ENCODE measurements around the gene HSD3B1. TPM values are rescaled to one million over a fixed set of nuclear protein-coding genes. Genes with fewer than 3 reads are reported as not detected.

Gene HSD3B1
- not detected for polyA plus RNA-seq

- Histone ChIP-seq H3K4me1 (ENCODE audit: control insufficient read depth in 2 of 2, insufficient read depth in 2 of 2, low read length in 1 of 2) (no peaks in the 10 kb centered on the region), H3K27ac (ENCODE audit: low read depth in 2 of 2, low read length in 1 of 2) (no peak within 1 kb of the TSS), H3K4me3 (ENCODE audit: low read depth in 1 of 2, low read length in 2 of 2) (no peak within 1 kb of the TSS), H3K36me3 (ENCODE audit: control insufficient read depth in 2 of 2, insufficient read depth in 2 of 2, low read length in 1 of 2) (no peaks in the 10 kb centered on the region), H3K9me3 (ENCODE audit: control insufficient read depth in 2 of 2, insufficient read depth in 1 of 2, low read depth in 1 of 2, low read length in 1 of 2) (no peaks in the 10 kb centered on the region), H3K27me3 (ENCODE audit: control insufficient read depth in 1 of 2, insufficient read depth in 2 of 2, low read length in 2 of 2) (no peaks in the 10 kb centered on the region)
- WGBS, 2 donors: 67 to 68% methylated on average over 1 of the region's 1 CpG
These were observed at the start of gene HSD3B1 for GRCh38 chr1:119506941-119507340. Gene HSD3B1 (plus strand): TSS chr1:119507210. CDS start chr1:119507477, 267 bp downstream.

GRCh38 chr1:119462964-119463363, 44.0 kb upstream of the HSD3B1 start:
- Histone ChIP-seq H3K4me3 (ENCODE audit: low read depth in 1 of 2, low read length in 2 of 2) (no peak overlapping the region), H3K27ac (ENCODE audit: low read depth in 2 of 2, low read length in 1 of 2) (no peak overlapping the region), H3K27me3 (ENCODE audit: control insufficient read depth in 1 of 2, insufficient read depth in 2 of 2, low read length in 2 of 2) (peaks cover 0 to 3% of the 10 kb centered on the region in 2 donors), H3K4me1 (ENCODE audit: control insufficient read depth in 2 of 2, insufficient read depth in 2 of 2, low read length in 1 of 2) (no peaks in the 10 kb centered on the region), H3K36me3 (ENCODE audit: control insufficient read depth in 2 of 2, insufficient read depth in 2 of 2, low read length in 1 of 2) (no peaks in the 10 kb centered on the region), H3K9me3 (ENCODE audit: control insufficient read depth in 2 of 2, insufficient read depth in 1 of 2, low read depth in 1 of 2, low read length in 1 of 2) (no peaks in the 10 kb centered on the region)
- 82 to 83% methylated on average over 2 of the region's 2 CpGs for WGBS, 2 donors

DNA sequence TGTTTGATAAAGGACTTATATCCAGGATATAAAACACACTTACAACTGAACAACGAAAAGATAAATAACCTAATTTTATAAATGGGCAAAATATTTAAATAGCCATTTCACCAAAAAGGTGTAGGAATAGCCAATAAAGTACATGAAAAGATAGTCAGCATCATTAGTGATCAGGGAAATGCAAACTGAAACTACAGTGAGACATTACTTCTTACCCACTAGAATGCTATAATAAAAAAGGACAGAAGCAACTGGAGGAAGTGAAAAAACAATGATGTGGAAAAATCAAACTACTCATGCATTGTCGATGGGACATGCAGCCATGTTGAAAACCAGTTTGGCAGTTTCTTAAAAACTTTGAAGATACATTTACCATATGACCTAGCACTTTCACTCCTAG, 43.4 kb upstream of the HSD3B1 start:
- peaks cover 0 to under 1% of the 10 kb centered on the region in 2 donors for H3K27me3 ChIP-seq (ENCODE audit: control insufficient read depth in 1 of 2, insufficient read depth in 2 of 2, low read length in 2 of 2)
- no peak overlapping the region for H3K4me3 ChIP-seq (ENCODE audit: low read depth in 1 of 2, low read length in 2 of 2)
- H3K36me3 ChIP-seq (ENCODE audit: control insufficient read depth in 2 of 2, insufficient read depth in 2 of 2, low read length in 1 of 2): no peaks in the 10 kb centered on the region
- H3K9me3 ChIP-seq (ENCODE audit: control insufficient read depth in 2 of 2, insufficient read depth in 1 of 2, low read depth in 1 of 2, low read length in 1 of 2): no peaks in the 10 kb centered on the region
- no peak overlapping the region for H3K27ac ChIP-seq (ENCODE audit: low read depth in 2 of 2, low read length in 1 of 2)
- WGBS, 2 donors: 62 to 87% methylated on average over 2 of the region's 2 CpGs
- H3K4me1 ChIP-seq (ENCODE audit: control insufficient read depth in 2 of 2, insufficient read depth in 2 of 2, low read length in 1 of 2): peaks cover 0 to 3% of the 10 kb centered on the region in 2 donors

GRCh38 chr1:119466445-119466844, 40.6 kb upstream of the HSD3B1 start:
- Histone ChIP-seq H3K36me3 (ENCODE audit: control insufficient read depth in 2 of 2, insufficient read depth in 2 of 2, low read length in 1 of 2) (no peaks in the 10 kb centered on the region), H3K27ac (ENCODE audit: low read depth in 2 of 2, low read length in 1 of 2) (no peak overlapping the region), H3K9me3 (ENCODE audit: control insufficient read depth in 2 of 2, insufficient read depth in 1 of 2, low read depth in 1 of 2, low read length in 1 of 2) (no peaks in the 10 kb centered on the region), H3K4me1 (ENCODE audit: control insufficient read depth in 2 of 2, insufficient read depth in 2 of 2, low read length in 1 of 2) (peaks cover 0 to 3% of the 10 kb centered on the region in 2 donors), H3K4me3 (ENCODE audit: low read depth in 1 of 2, low read length in 2 of 2) (no peak overlapping the region), H3K27me3 (ENCODE audit: control insufficient read depth in 1 of 2, insufficient read depth in 2 of 2, low read length in 2 of 2) (no peaks in the 10 kb centered on the region)
- 76% methylated on average over 2 of the region's 2 CpGs for WGBS, 2 donors

GRCh38 chr1:119467219-119467618, 39.8 kb upstream of the HSD3B1 start:
- Histone ChIP-seq H3K4me3 (ENCODE audit: low read depth in 1 of 2, low read length in 2 of 2) (no peak overlapping the region), H3K9me3 (ENCODE audit: control insufficient read depth in 2 of 2, insufficient read depth in 1 of 2, low read depth in 1 of 2, low read length in 1 of 2) (no peaks in the 10 kb centered on the region), H3K27me3 (ENCODE audit: control insufficient read depth in 1 of 2, insufficient read depth in 2 of 2, low read length in 2 of 2) (no peaks in the 10 kb centered on the region), H3K27ac (ENCODE audit: low read depth in 2 of 2, low read length in 1 of 2) (peak overlapping the region; percentile 35 to 37), H3K36me3 (ENCODE audit: control insufficient read depth in 2 of 2, insufficient read depth in 2 of 2, low read length in 1 of 2) (no peaks in the 10 kb centered on the region), H3K4me1 (ENCODE audit: control insufficient read depth in 2 of 2, insufficient read depth in 2 of 2, low read length in 1 of 2) (peaks cover 0 to 3% of the 10 kb centered on the region in 2 donors)
- WGBS, 2 donors: 66 to 84% methylated on average over 1 of the region's 1 CpG

- Histone ChIP-seq H3K27me3 (ENCODE audit: control insufficient read depth in 1 of 2, insufficient read depth in 2 of 2, low read length in 2 of 2) (no peaks in the 10 kb centered on the region), H3K27ac (ENCODE audit: low read depth in 2 of 2, low read length in 1 of 2) (peak overlapping the region in 1 of 2 donors; percentile 9), H3K4me3 (ENCODE audit: low read depth in 1 of 2, low read length in 2 of 2) (no peak overlapping the region), H3K4me1 (ENCODE audit: control insufficient read depth in 2 of 2, insufficient read depth in 2 of 2, low read length in 1 of 2) (peaks cover 0 to 3% of the 10 kb centered on the region in 2 donors), H3K9me3 (ENCODE audit: control insufficient read depth in 2 of 2, insufficient read depth in 1 of 2, low read depth in 1 of 2, low read length in 1 of 2) (no peaks in the 10 kb centered on the region), H3K36me3 (ENCODE audit: control insufficient read depth in 2 of 2, insufficient read depth in 2 of 2, low read length in 1 of 2) (no peaks in the 10 kb centered on the region)
- WGBS, 2 donors: 38 to 44% methylated on average over 4 of the region's 4 CpGs
These were observed 38.9 kb upstream of the HSD3B1 start for GRCh38 chr1:119467857-119468668.

- Histone ChIP-seq H3K27ac (ENCODE audit: low read depth in 2 of 2, low read length in 1 of 2) (no peak overlapping the region), H3K9me3 (ENCODE audit: control insufficient read depth in 2 of 2, insufficient read depth in 1 of 2, low read depth in 1 of 2, low read length in 1 of 2) (no peaks in the 10 kb centered on the region), H3K4me3 (ENCODE audit: low read depth in 1 of 2, low read length in 2 of 2) (no peak overlapping the region), H3K27me3 (ENCODE audit: control insufficient read depth in 1 of 2, insufficient read depth in 2 of 2, low read length in 2 of 2) (no peaks in the 10 kb centered on the region), H3K36me3 (ENCODE audit: control insufficient read depth in 2 of 2, insufficient read depth in 2 of 2, low read length in 1 of 2) (no peaks in the 10 kb centered on the region), H3K4me1 (ENCODE audit: control insufficient read depth in 2 of 2, insufficient read depth in 2 of 2, low read length in 1 of 2) (peaks cover 0 to 3% of the 10 kb centered on the region in 2 donors)
- WGBS, 2 donors: 62 to 68% methylated on average over 1 of the region's 1 CpG
These were observed 37.3 kb upstream of the HSD3B1 start for GRCh38 chr1:119469741-119470140.

GRCh38 chr1:119470377-119470776, 36.6 kb upstream of the HSD3B1 start:
- Histone ChIP-seq H3K27me3 (ENCODE audit: control insufficient read depth in 1 of 2, insufficient read depth in 2 of 2, low read length in 2 of 2) (no peaks in the 10 kb centered on the region), H3K9me3 (ENCODE audit: control insufficient read depth in 2 of 2, insufficient read depth in 1 of 2, low read depth in 1 of 2, low read length in 1 of 2) (no peaks in the 10 kb centered on the region), H3K4me1 (ENCODE audit: control insufficient read depth in 2 of 2, insufficient read depth in 2 of 2, low read length in 1 of 2) (peaks cover 0 to 3% of the 10 kb centered on the region in 2 donors), H3K27ac (ENCODE audit: low read depth in 2 of 2, low read length in 1 of 2) (no peak overlapping the region), H3K36me3 (ENCODE audit: control insufficient read depth in 2 of 2, insufficient read depth in 2 of 2, low read length in 1 of 2) (no peaks in the 10 kb centered on the region), H3K4me3 (ENCODE audit: low read depth in 1 of 2, low read length in 2 of 2) (no peak overlapping the region)
- 90 to 93% methylated on average over 3 of the region's 3 CpGs for WGBS, 2 donors

GRCh38 chr1:119470958-119471357, 36.1 kb upstream of the HSD3B1 start:
- H3K9me3 ChIP-seq (ENCODE audit: control insufficient read depth in 2 of 2, insufficient read depth in 1 of 2, low read depth in 1 of 2, low read length in 1 of 2): no peaks in the 10 kb centered on the region
- no peak overlapping the region for H3K4me3 ChIP-seq (ENCODE audit: low read depth in 1 of 2, low read length in 2 of 2)
- H3K27me3 ChIP-seq (ENCODE audit: control insufficient read depth in 1 of 2, insufficient read depth in 2 of 2, low read length in 2 of 2): no peaks in the 10 kb centered on the region
- WGBS, 2 donors: 88 to 89% methylated on average over 7 of the region's 7 CpGs
- H3K4me1 ChIP-seq (ENCODE audit: control insufficient read depth in 2 of 2, insufficient read depth in 2 of 2, low read length in 1 of 2): peaks cover 0 to 3% of the 10 kb centered on the region in 2 donors
- H3K36me3 ChIP-seq (ENCODE audit: control insufficient read depth in 2 of 2, insufficient read depth in 2 of 2, low read length in 1 of 2): no peaks in the 10 kb centered on the region
- H3K27ac ChIP-seq (ENCODE audit: low read depth in 2 of 2, low read length in 1 of 2): no peak overlapping the region

DNA sequence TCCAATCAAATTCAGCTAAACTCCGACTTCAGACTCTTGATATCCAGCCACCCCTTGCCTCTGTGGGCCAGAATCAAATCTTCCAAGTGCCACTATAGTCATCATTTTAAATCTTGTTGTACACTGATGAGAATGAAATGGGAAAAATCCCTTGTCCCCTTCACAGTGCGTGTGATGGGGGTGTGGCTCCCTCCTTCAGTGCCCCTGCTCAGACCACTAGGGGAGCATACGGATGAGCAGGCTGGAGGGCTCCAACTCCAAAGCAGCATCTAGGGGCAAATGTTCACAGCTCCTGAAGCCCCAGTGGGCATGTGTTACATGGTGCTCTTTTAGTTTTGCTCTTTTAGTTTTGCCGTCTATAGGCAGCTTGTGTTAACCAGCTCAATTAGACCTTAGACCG, 35.4 kb upstream of the HSD3B1 start:
- Histone ChIP-seq H3K27me3 (ENCODE audit: control insufficient read depth in 1 of 2, insufficient read depth in 2 of 2, low read length in 2 of 2) (no peaks in the 10 kb centered on the region), H3K36me3 (ENCODE audit: control insufficient read depth in 2 of 2, insufficient read depth in 2 of 2, low read length in 1 of 2) (no peaks in the 10 kb centered on the region), H3K9me3 (ENCODE audit: control insufficient read depth in 2 of 2, insufficient read depth in 1 of 2, low read depth in 1 of 2, low read length in 1 of 2) (no peaks in the 10 kb centered on the region), H3K4me3 (ENCODE audit: low read depth in 1 of 2, low read length in 2 of 2) (no peak overlapping the region), H3K4me1 (ENCODE audit: control insufficient read depth in 2 of 2, insufficient read depth in 2 of 2, low read length in 1 of 2) (peaks cover 0 to 3% of the 10 kb centered on the region in 2 donors), H3K27ac (ENCODE audit: low read depth in 2 of 2, low read length in 1 of 2) (no peak overlapping the region)
- 82 to 88% methylated on average over 5 of the region's 5 CpGs for WGBS, 2 donors
